Mononuclear cell (primary cell): ENCODE data around the gene SHD. TPM values are rescaled to one million over a fixed set of nuclear protein-coding genes. Genes with fewer than 3 reads are reported as not detected.
A peak's percentile ranks its signal among the peaks of the same experiment; 100 is the strongest.
"Not testable (repeated sequence)": the region's sequence is repeated elsewhere in the genome, so short reads cannot be mapped to it uniquely, and the experiment has no call there.

Experiments used
- H3K27me3 ChIP-seq: 2 replicates; pipeline ENCODE4 v1.6.0; 2011; ENCODE audit warnings: low read length, control low read depth; ENCODE audit not compliant: insufficient read depth
- H3K4me1 ChIP-seq: 2 replicates; pipeline ENCODE4 v1.5.1; 2011; ENCODE audit warnings: mild to moderate bottlenecking, low read length, control low read depth; ENCODE audit not compliant: insufficient read depth
- H3K4me3 ChIP-seq: 2 replicates; pipeline ENCODE4 v1.5.1; 2011; ENCODE audit warnings: mild to moderate bottlenecking, low read length, moderate library complexity
- H3K9me3 ChIP-seq: 2 replicates; pipeline ENCODE4 v1.5.1; 2011; ENCODE audit warnings: low read depth, mild to moderate bottlenecking, control low read depth, low read length
- total RNA-seq: library from RNA; depleted of rRNA; stranded (reverse); fragments of >200 nt; gene quantifications from one replicate; pipeline ENCODE4 v1.2.3, GENCODE V29; 2012

The SHD gene
- total RNA-seq = 0.84 TPM

DNA sequence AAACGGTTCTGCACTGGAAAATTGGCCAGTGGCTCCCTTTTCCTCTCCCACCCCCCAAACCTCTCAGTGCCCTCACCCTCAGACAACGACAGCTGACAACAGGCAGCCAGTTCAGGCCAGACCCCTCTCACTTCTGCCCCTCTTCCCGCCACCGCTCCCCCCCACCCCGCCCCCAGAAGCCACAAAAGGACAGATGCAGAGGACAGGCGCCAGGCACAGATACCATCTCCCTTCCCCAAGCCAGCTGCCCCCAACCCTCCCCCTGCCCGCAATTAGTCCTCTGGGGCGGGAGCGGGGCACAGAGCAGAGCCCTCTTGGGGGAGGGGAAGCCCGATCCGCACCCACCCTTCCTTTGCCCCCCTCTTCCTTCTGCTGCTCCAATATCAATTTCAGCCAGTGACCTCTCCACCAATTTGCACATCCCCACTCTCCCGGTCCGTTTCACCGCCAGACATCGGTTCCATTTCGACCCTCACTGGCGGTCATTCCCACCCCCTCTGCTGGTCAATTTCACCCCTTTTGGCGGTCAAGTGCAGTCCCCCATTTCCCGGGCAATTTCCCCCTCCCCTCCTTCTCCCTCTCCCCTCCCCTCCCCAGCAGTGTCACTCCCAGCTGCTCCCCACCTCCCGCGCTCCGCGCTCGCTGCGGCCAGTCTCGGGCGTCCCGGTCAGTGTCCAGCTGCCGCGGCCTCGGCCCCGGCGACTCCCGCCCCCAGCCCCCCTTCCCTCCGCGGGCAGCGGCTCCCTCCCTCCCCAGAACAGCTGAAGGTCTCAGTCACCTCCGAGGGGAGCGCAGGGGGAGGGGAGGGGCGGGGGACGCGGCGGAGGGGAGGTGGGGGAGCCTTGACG, at the start of gene SHD:
Gene SHD, plus strand, starts transcription at position 848 of the 848 bp plus-strand sequence. CDS start 798 bp downstream, outside the sequence.
- Histone ChIP-seq H3K4me3 (no peak within 1 kb of the TSS), H3K9me3 (no peaks in the 10 kb centered on the region), H3K4me1 (no peaks in the 10 kb centered on the region), H3K27me3 (peaks cover 15% of the 10 kb centered on the region)

- H3K9me3 ChIP-seq, H3K27me3 ChIP-seq, H3K4me3 ChIP-seq, H3K4me1 ChIP-seq: not testable (repeated sequence)
These were observed 48.8 kb upstream of the SHD start for GRCh38 chr19:4230237-4230636.

DNA sequence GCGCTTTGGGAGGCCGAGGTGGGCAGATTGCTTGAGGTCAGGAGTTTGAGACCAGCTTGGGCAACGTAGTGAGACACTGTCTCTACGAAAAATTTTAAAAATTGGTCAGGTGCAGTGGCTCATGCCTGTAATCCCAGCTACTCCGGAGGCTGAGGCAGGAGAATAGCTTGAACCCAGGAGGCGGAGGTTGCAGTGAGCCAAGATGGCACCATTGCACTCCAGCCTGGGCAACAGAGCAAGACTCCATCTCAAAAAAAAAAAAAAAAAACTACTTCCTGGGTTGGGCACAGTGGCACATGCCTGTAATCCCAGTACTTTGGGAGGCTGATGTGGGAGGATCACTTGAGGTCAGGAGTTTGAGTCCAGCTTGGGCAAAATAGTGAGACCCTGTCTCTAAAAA, 47.5 kb upstream of the SHD start:
- H3K4me3 ChIP-seq, H3K27me3 ChIP-seq, H3K4me1 ChIP-seq, H3K9me3 ChIP-seq: not testable (repeated sequence)

GRCh38 chr19:4232139-4232538, 46.9 kb upstream of the SHD start:
- H3K9me3 ChIP-seq, H3K27me3 ChIP-seq, H3K4me3 ChIP-seq, H3K4me1 ChIP-seq: not testable (repeated sequence)

- peaks cover 7% of the 10 kb centered on the region for H3K4me1 ChIP-seq
- H3K27me3 ChIP-seq = peaks cover 5% of the 10 kb centered on the region
- H3K9me3 ChIP-seq = no peaks in the 10 kb centered on the region
- H3K4me3 ChIP-seq = no peak overlapping the region
These were observed 46.3 kb upstream of the SHD start for GRCh38 chr19:4232614-4233281.

DNA sequence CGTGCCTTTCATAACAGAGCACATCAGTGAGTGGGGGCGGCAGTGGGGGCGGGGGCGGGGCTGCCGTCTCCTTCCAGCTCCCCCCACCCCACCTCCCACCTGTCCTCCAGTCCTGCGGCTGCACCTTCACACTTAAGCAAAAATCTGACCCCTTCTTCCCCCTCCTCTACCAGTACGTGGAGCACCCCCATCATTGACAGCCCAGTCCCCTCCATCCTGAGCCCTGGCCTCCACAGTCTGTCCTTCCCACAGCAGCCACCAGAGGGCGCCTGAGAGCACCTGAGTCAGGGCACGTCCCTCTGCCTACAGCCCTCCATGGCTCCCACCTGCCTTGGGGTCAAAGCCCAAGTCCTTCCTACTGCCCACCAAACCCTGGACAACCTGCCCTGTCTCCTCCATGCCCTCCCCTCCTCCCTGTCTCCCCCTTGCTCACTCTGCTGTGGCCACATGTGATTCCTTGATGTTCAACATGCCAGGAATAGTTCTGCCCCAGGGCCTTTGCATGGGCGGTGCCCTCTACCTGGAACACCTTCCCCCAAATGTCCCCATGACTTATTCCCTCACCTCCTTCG, 45.7 kb upstream of the SHD start:
- no peak overlapping the region for H3K4me3 ChIP-seq
- peaks cover 7% of the 10 kb centered on the region for H3K4me1 ChIP-seq
- H3K9me3 ChIP-seq = no peaks in the 10 kb centered on the region
- peaks cover 5% of the 10 kb centered on the region for H3K27me3 ChIP-seq

- Histone ChIP-seq H3K27me3 (peaks cover 2% of the 10 kb centered on the region), H3K4me3 (no peak overlapping the region), H3K9me3 (no peaks in the 10 kb centered on the region), H3K4me1 (no peaks in the 10 kb centered on the region)
These were observed 44.8 kb upstream of the SHD start for GRCh38 chr19:4234142-4234861.

DNA sequence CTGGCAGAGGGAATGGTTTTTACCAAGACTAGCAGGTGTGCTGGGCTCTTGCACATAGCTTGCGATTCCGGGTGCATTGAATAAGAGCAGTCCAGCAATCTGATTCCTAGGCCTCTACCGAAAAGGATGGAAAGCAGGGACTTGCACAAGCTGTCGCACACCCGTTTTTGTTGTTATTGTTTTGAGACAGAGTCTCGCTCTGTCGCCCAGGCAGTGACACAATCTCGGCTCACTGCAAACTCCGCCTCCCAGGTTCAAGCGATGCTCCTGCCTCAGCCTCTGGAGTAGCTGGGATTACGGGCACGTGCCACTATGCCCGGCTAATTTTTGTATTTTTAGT, 44.2 kb upstream of the SHD start:
- H3K9me3 ChIP-seq = no peaks in the 10 kb centered on the region
- H3K4me1 ChIP-seq = no peaks in the 10 kb centered on the region
- no peaks in the 10 kb centered on the region for H3K27me3 ChIP-seq
- no peak overlapping the region for H3K4me3 ChIP-seq

- H3K9me3 ChIP-seq, H3K27me3 ChIP-seq, H3K4me1 ChIP-seq, H3K4me3 ChIP-seq: not testable (repeated sequence)
These were observed 41.6 kb upstream of the SHD start for GRCh38 chr19:4237510-4237909.

DNA sequence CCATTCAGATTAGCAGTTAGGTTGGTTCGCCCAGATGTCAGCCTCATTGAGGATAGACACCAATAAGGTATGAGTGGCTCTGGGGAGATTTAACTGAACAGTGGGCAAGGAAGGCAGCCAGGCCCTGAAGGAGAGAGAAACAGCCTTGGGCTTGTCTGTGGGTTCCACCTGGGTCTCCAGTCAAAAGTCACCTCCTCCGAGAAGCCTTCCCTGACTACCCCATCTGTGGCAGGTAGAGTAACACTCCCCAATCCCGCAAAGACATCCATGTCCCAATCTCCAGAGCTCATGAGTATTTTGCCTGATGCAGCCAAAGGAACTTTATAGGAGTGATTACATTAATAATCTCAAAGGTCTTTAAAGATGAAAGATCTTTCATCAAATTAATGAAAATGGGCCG, 40.2 kb upstream of the SHD start:
- no peaks in the 10 kb centered on the region for H3K27me3 ChIP-seq
- no peaks in the 10 kb centered on the region for H3K9me3 ChIP-seq
- no peaks in the 10 kb centered on the region for H3K4me1 ChIP-seq
- no peak overlapping the region for H3K4me3 ChIP-seq

- Histone ChIP-seq H3K4me1 (peaks cover 6% of the 10 kb centered on the region), H3K9me3 (no peaks in the 10 kb centered on the region), H3K4me3 (no peak overlapping the region), H3K27me3 (no peaks in the 10 kb centered on the region)
These were observed 37.1 kb upstream of the SHD start for GRCh38 chr19:4241824-4242430.

DNA sequence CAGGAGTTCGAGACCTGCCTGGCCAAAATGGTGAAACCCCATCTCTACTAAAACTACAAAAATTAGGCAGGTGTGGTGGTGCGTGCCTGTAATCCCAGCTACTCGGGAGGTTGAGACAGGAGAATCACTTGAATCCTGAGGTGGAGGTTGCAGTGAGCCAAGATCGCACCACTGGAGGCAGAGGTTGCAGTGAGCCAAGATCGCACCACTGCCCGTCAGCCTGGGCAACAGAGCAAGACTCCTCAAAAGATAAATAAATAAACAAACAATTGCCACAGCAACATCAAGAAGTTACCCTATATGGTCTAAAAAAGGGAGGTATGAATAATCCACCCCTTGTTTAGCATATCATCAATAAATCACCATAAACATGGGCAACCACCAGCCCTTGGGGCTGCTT, 33.1 kb upstream of the SHD start:
- H3K4me3 ChIP-seq, H3K27me3 ChIP-seq, H3K9me3 ChIP-seq: not testable (repeated sequence)
- peaks cover 16% of the 10 kb centered on the region for H3K4me1 ChIP-seq

DNA sequence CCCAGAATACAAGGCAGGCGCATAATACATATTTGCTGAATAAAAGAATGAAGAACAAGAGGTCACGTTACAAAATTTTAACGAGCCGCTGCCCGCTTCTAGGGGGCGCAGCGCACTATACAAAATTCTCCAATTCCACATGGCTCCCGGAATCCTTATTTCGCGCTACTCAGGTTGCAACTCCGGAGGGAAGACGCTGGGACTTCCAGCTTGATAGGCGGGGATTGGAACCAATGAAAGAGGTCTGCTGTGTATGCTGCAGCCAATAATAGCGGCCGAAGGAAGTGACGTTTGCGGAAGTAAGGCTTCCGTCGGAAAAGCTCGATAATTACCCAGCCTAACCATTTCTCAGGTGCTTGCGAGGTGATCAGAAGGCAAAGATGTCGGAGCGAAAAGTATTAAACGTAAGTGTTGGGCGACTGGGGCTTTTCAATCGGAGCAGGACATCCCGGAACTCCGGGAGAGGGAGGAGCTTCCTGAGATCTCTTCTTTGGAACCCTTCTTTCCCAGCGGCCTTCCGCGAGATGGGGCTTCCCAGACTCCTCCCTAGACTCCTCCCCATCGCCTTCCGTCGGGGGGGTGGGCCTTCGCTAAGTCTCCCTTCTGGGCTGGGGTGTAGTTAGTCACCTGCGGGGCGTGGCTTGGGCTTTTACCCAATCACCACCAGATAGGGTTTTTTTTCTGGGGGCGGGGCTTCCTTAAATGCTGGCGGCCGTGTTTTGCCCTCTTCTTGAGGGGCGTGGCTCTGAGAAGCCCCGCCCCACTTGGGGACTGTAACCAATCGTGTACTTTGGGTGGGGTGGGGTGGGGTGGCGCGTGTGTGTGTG, 32.1 kb upstream of the SHD start, which contains the start of gene YJU2:
Gene YJU2, plus strand, starts transcription at position 314 of the 827 bp plus-strand sequence. Its CDS starts 67 bp downstream, at position 381.
- H3K9me3 ChIP-seq = no peaks in the 10 kb centered on the region
- peaks cover 16% of the 10 kb centered on the region for H3K4me1 ChIP-seq
- H3K27me3 ChIP-seq = no peaks in the 10 kb centered on the region
- H3K4me3 ChIP-seq = peak within 1 kb of the TSS; percentile 97

DNA sequence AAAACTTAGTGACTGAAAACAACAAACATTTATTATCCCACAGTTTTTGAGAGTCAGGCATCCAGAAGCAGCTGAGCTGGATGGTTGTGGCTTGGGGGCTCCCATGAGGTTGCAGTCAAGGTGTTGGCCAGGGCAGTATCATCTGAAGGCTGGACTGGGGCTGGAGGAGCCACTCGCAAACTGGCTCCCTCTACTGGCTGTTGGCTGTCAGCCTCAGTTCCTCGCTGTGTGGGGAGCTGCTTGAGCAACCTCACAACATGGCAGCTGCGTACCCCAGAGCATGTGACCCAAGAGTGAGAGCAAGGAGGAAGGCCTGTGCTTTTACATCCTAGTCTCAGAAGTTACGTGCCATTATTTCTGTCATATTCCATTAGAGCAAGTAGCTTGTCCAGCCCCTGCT, 22.5 kb upstream of the SHD start:
- Histone ChIP-seq H3K4me1 (peaks cover 8% of the 10 kb centered on the region), H3K27me3 (no peaks in the 10 kb centered on the region), H3K9me3 (no peaks in the 10 kb centered on the region), H3K4me3 (no peak overlapping the region)
